Stimulated activated CD8-positive, alpha-beta memory T cell treated with anti-CD3 and anti-CD28 coated beads, Interleukin-7, amount 100 ng/mL, for 24 hours (primary cell): ENCODE measurements around the gene HPS4.
A peak's percentile ranks its signal among the peaks of the same experiment; 100 is the strongest.

ENCODE experiments used
- DNase-seq: peaks from one replicate; pipeline ENCODE4 v3.0.0-alpha.2; 2020; ENCODE audit warnings: low read depth

The HPS4 gene

GRCh38 chr22:26464312-26464711, 19.3 kb downstream of the HPS4 start:
- no peak for DNase-seq

- no peak for DNase-seq
Measured at GRCh38 chr22:26463688-26464087, 19.9 kb downstream of the HPS4 start.

- no peak for DNase-seq
Measured at GRCh38 chr22:26463101-26463661, 20.4 kb downstream of the HPS4 start.

- no peak for DNase-seq
Measured at GRCh38 chr22:26462641-26463040, 20.9 kb downstream of the HPS4 start.

GRCh38 chr22:26462051-26462450, 21.5 kb downstream of the HPS4 start:
- DNase-seq = no peak

- DNase-seq = peak; percentile 23
Measured at GRCh38 chr22:26461188-26461810, 22.3 kb downstream of the HPS4 start.

GRCh38 chr22:26460202-26460601, 23.4 kb downstream of the HPS4 start:
- no peak for DNase-seq

GRCh38 chr22:26457661-26458272, 25.8 kb downstream of the HPS4 start:
- no peak for DNase-seq

GRCh38 chr22:26453812-26454500, 29.6 kb downstream of the HPS4 start:
- DNase-seq = no peak

- no peak for DNase-seq
Measured at GRCh38 chr22:26453216-26453615, 30.4 kb downstream of the HPS4 start.

- no peak for DNase-seq
Measured at GRCh38 chr22:26452236-26453016, 31.2 kb downstream of the HPS4 start.

GRCh38 chr22:26450453-26451185, 33.0 kb downstream of the HPS4 start:
- no peak for DNase-seq

- no peak for DNase-seq
Measured at GRCh38 chr22:26448941-26449340, 34.6 kb downstream of the HPS4 start.

GRCh38 chr22:26448334-26448733, 35.2 kb downstream of the HPS4 start:
- no peak for DNase-seq

GRCh38 chr22:26447584-26448329, 35.8 kb downstream of the HPS4 start:
- DNase-seq = no peak

GRCh38 chr22:26446808-26447515, 36.6 kb downstream of the HPS4 start:
- no peak for DNase-seq

GRCh38 chr22:26445577-26446275, 37.9 kb downstream of the HPS4 start:
- DNase-seq = no peak

GRCh38 chr22:26444777-26445176, 38.8 kb downstream of the HPS4 start:
- no peak for DNase-seq

GRCh38 chr22:26443901-26444690, 39.5 kb downstream of the HPS4 start:
- DNase-seq = no peak
